ENCODE results near the gene MYT1. TPM values are rescaled to one million over a fixed set of nuclear protein-coding genes. Genes with fewer than 3 reads are reported as not detected.

MYT1 gene
- total and polyA plus RNA-seq, 2 of the 8 experiments (the other 6 are each of a cell fraction or from before 2014, with no cell fraction given) = 0.63 to 2.0 TPM

DNA sequence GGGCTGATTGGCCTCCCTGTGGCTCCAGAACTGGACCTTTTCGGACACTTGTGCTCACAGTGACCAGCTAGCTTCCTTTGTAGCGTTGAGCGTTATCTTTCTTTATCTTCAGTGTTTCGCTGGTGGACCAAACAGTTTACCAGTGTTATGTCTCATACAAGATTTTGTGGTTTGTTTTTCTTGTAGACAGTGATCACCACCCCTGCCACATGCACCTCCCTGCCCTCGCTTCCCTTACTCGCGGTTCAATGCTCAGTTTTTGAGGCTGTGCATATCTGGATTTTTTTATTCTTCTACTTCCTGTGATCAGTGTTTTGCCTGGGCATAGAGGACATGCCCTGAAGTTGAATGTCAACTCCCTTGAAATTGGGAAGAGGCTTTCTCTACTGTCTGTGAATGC lies 16.4 kb downstream of the MYT1 start:
- Histone ChIP-seq H2BK15ac (ENCODE audit: low read length) (peak overlapping the region; percentile 72; the same call in 1 of the 2 replicates), H2AK5ac (ENCODE audit: low read depth, low read length) (peak overlapping the region; percentile 75; the same call in 1 of the 2 replicates), H2AFZ (ENCODE audit: low read length) (no peak overlapping the region), H3K23me2 (ENCODE audit: low read depth, low read length) (peaks cover 6% of the 10 kb centered on the region; the same call in 1 of the 2 replicates), H4K91ac (replicated peaks; ENCODE audit: insufficient read length, low read length) (peak overlapping the region; percentile 38), H2BK20ac (ENCODE audit: low read length) (no peak overlapping the region), H3K4ac (replicated peaks; ENCODE audit: insufficient read length, low read depth, low read length) (no peak overlapping the region), H4K20me1 (replicated peaks in 1 of 2; ENCODE audit: control insufficient read depth in 1 of 2, insufficient read depth in 2 of 2, low read length in 2 of 2) (peaks cover 0 to 4% of the 10 kb centered on the region in 2 experiments), H3K79me2 (ENCODE audit: control insufficient read depth in 1 of 2, insufficient read depth in 2 of 2, low read length in 2 of 2) (peaks cover 0 to 5% of the 10 kb centered on the region in 2 experiments; a peak in 2 of 4 replicates), H2BK12ac (ENCODE audit: low read depth, low read length) (0 out of 2 replicates have a peak overlapping the region, but pooled peaks have one; percentile 27), H3K23ac (ENCODE audit: insufficient read length) (no peak overlapping the region), H4K5ac (ENCODE audit: insufficient read length, low read depth, low read length) (no peak overlapping the region), H2BK5ac (ENCODE audit: low read depth, low read length) (no peak overlapping the region), H2BK120ac (replicated peaks; ENCODE audit: low read depth, low read length) (no peak overlapping the region), H3K56ac (replicated peaks; ENCODE audit: insufficient read length, low read depth, low read length) (no peak overlapping the region), H3K4me3 (ENCODE audit: extremely low read depth in 1 of 4, insufficient read depth in 2 of 4, low read depth in 3 of 4, low read length in 4 of 4) (no peak overlapping the region), H3K9me3 (ENCODE audit: insufficient read depth in 2 of 2, low read depth in 1 of 2, low read length in 1 of 2) (no peaks in the 10 kb centered on the region; a peak in 1 of 4 replicates), H3K79me1 (ENCODE audit: low read depth, low read length) (peaks cover 3% of the 10 kb centered on the region; the same call in 1 of the 2 replicates), H3K36me3 (ENCODE audit: control insufficient read depth in 2 of 4, insufficient read depth in 4 of 4, low read length in 3 of 4) (no peaks in the 10 kb centered on the region; a peak in 1 of 8 replicates), H3K4me1 (replicated peaks in 1 of 4; ENCODE audit: control insufficient read depth in 3 of 4, insufficient read depth in 4 of 4, low read length in 3 of 4) (peaks cover 0 to 19% (median 14%) of the 10 kb centered on the region in 4 experiments; a peak in 6 of 7 replicates), H3K27ac (ENCODE audit: low read depth, low read length) (no peak overlapping the region), H4K8ac (ENCODE audit: extremely low read depth, insufficient read depth, low read length) (no peak overlapping the region), H3K9ac (replicated peaks in 1 of 4; ENCODE audit: extremely low read depth in 1 of 4, low read depth in 3 of 4, low read length in 3 of 4) (no peak overlapping the region), H3K27me3 (replicated peaks in 1 of 4; ENCODE audit: control insufficient read depth in 3 of 4, extremely low read depth in 1 of 4, insufficient read depth in 3 of 4, low read length in 3 of 4) (peaks cover 0 to 5% (median 2%) of the 10 kb centered on the region in 4 experiments; a peak in 2 of 7 replicates), H3K14ac (ENCODE audit: insufficient read length) (no peak overlapping the region), H3K18ac (ENCODE audit: extremely low read depth, low read length) (0 out of 2 replicates have a peak overlapping the region, but pooled peaks have one; percentile 7), H3K4me2 (ENCODE audit: insufficient read depth in 1 of 2, low read depth in 2 of 2, low read length in 2 of 2) (no peak overlapping the region)
- ChIA-PET POLR2A (ENCODE audit: partially characterized antibody) (no interaction called here), CTCF (ENCODE audit: partially characterized antibody) (no interaction called here)
- DNase-seq (ENCODE audit: low read depth in 1 of 2, low spot score in 2 of 2) (no peak), FAIRE-seq (no peak)
- TF ChIP-seq RFX5 (IDR thresholded peaks at IDR 0.05; ENCODE audit: borderline replicate concordance, low read depth, low read length) (no peak), SIN3A (conservative IDR thresholded peaks at IDR 0.05 in 1 of 2, IDR thresholded peaks at IDR 0.05 in 1 of 2; ENCODE audit: low read depth in 1 of 2, low read length in 2 of 2) (no peak), HDAC2 (IDR thresholded peaks at IDR 0.05; ENCODE audit: borderline replicate concordance in 1 of 2, low read depth in 2 of 2, low read length in 2 of 2) (no peak), RNF2 (IDR thresholded peaks at IDR 0.05; ENCODE audit: borderline replicate concordance, low read depth, low read length, missing control alignments, poor library complexity, severe bottlenecking) (no peak), FOSL1 (IDR thresholded peaks at IDR 0.05; ENCODE audit: insufficient read depth, low read depth, low read length) (no peak), YY1 (IDR thresholded peaks at IDR 0.05; ENCODE audit: low read depth, low read length) (no peak), TBP (IDR thresholded peaks at IDR 0.05; ENCODE audit: low read depth, low read length) (no peak), POLR2A (IDR thresholded peaks at IDR 0.05; ENCODE audit: control extremely low read depth in 1 of 2, low read depth in 2 of 2, low read length in 2 of 2) (no peak), BCL11A (IDR thresholded peaks at IDR 0.05; ENCODE audit: low read depth in 2 of 2, low read length in 2 of 2) (no peak)
- TF ChIP-seq, protein P1, sequence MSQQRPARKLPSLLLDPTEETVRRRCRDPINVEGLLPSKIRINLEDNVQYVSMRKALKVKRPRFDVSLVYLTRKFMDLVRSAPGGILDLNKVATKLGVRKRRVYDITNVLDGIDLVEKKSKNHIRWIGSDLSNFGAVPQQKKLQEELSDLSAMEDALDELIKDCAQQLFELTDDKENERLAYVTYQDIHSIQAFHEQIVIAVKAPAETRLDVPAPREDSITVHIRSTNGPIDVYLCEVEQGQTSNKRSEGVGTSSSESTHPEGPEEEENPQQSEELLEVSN (IDR thresholded peaks at IDR 0.05) = no peak
- 92% methylated on average over 7 of the region's 7 CpGs; no CpG with 5 or more reads in 1 of the 2 experiments for WGBS, 2 experiments (ENCODE audit: extremely low coverage in 1 of 2, insufficient coverage in 1 of 2, insufficient read length in 1 of 2, insufficient replicate concordance in 2 of 2, low coverage in 1 of 2, low lambda C conversion rate in 2 of 2, missing lambda C conversion rate in 1 of 2)

All from H1 (cell line).